KMS-11 (cell line): ENCODE measurements around the gene BTG3.

ENCODE experiments used
- H2AFZ ChIP-seq: fragments of 200-600 bp; sonication (generic); 2 replicates; pipeline ENCODE4 v1.6.1; 2016; ENCODE audit warnings: antibody characterized with exemption, mixed run types, low read depth
- H3K27ac ChIP-seq: fragments of 200-600 bp; sonication (generic); 2 replicates; pipeline ENCODE4 v1.6.1; 2016; ENCODE audit warnings: mild to moderate bottlenecking, mixed run types
- H3K27me3 ChIP-seq: fragments of 200-600 bp; sonication (generic); 2 replicates; pipeline ENCODE4 v1.6.1; 2017; ENCODE audit warnings: mild to moderate bottlenecking, low read depth, mixed run types, moderate library complexity; ENCODE audit not compliant: insufficient read depth
- H3K36me3 ChIP-seq: fragments of 200-600 bp; sonication (generic); 2 replicates; pipeline ENCODE4 v1.6.1; 2017; ENCODE audit warnings: mild to moderate bottlenecking, mixed run types; ENCODE audit not compliant: insufficient read depth
- H3K4me1 ChIP-seq: fragments of 200-600 bp; sonication (generic); 2 replicates; pipeline ENCODE4 v1.6.1; 2016; ENCODE audit warnings: mild to moderate bottlenecking, low read depth, mixed run types; ENCODE audit not compliant: poor library complexity, severe bottlenecking
- H3K4me2 ChIP-seq: fragments of 200-600 bp; sonication (generic); 2 replicates; pipeline ENCODE4 v1.7.0; 2016; ENCODE audit warnings: mild to moderate bottlenecking, mixed run types
- H3K4me3 ChIP-seq: fragments of 200-600 bp; sonication (generic); IDR thresholded peaks from 2 replicates; pipeline ENCODE4 v1.6.1; 2017; ENCODE audit warnings: low read depth, low read length, mixed read lengths; ENCODE audit not compliant: insufficient read depth
- H3K79me2 ChIP-seq: fragments of 200-600 bp; sonication (generic); 2 replicates; pipeline ENCODE4 v1.6.1; 2016; ENCODE audit warnings: low read depth, mixed run types; ENCODE audit not compliant: insufficient read depth
- H3K9ac ChIP-seq: fragments of 200-600 bp; sonication (generic); 2 replicates; pipeline ENCODE4 v1.6.1; 2016; ENCODE audit warnings: mild to moderate bottlenecking, mixed run types
- H4K20me1 ChIP-seq: fragments of 200-600 bp; sonication (generic); 2 replicates; pipeline ENCODE4 v1.6.1; 2016; ENCODE audit warnings: mild to moderate bottlenecking, mixed run types; ENCODE audit not compliant: insufficient read depth
- CTCF ChIP-seq: fragments of 200-600 bp; sonication (generic); conservative IDR thresholded peaks from 2 replicates; pipeline ENCODE4 v1.6.1; 2017; ENCODE audit warnings: low read depth, mild to moderate bottlenecking, antibody characterized with exemption, low read length, moderate library complexity, mixed read lengths

The BTG3 gene

GRCh38 chr21:17597680-17598079 is 15.0 kb downstream of the BTG3 start:
- Histone ChIP-seq H3K27me3 (no peaks in the 10 kb centered on the region), H3K27ac (no peak overlapping the region), H3K4me3 (no peak overlapping the region), H3K4me2 (no peak overlapping the region), H3K9ac (no peak overlapping the region), H3K4me1 (no peaks in the 10 kb centered on the region), H3K36me3 (peaks cover 21% of the 10 kb centered on the region), H3K79me2 (peaks cover 11% of the 10 kb centered on the region; the same call in 1 of the 2 replicates), H2AFZ (no peak overlapping the region), H4K20me1 (0 out of 2 replicates have a peak, but pooled peaks cover 3% of the 10 kb centered on the region)
- no peak for TF ChIP-seq CTCF

GRCh38 chr21:17590430-17590829 is 22.3 kb downstream of the BTG3 start:
- H2AFZ ChIP-seq, result no peak overlapping the region
- no peak overlapping the region for H3K4me2 ChIP-seq
- no peaks in the 10 kb centered on the region for H3K79me2 ChIP-seq
- H3K4me3 ChIP-seq, result no peak overlapping the region
- no peaks in the 10 kb centered on the region; the same call in 1 of the 2 replicates for H3K36me3 ChIP-seq
- no peaks in the 10 kb centered on the region for H3K27me3 ChIP-seq
- TF ChIP-seq CTCF, result no peak
- no peak overlapping the region for H3K9ac ChIP-seq
- 0 out of 2 replicates have a peak, but pooled peaks cover 3% of the 10 kb centered on the region for H4K20me1 ChIP-seq
- no peak overlapping the region for H3K27ac ChIP-seq
- H3K4me1 ChIP-seq, result no peaks in the 10 kb centered on the region

- peak; percentile 69 for TF ChIP-seq CTCF
- H2AFZ ChIP-seq, result no peak overlapping the region
- no peaks in the 10 kb centered on the region for H3K4me1 ChIP-seq
Observed at GRCh38 chr21:17585875-17586450, 26.7 kb downstream of the BTG3 start.

GRCh38 chr21:17583898-17584297 is 28.8 kb downstream of the BTG3 start:
- H3K4me3 ChIP-seq, result no peak overlapping the region
- no peak overlapping the region for H3K9ac ChIP-seq
- H3K27me3 ChIP-seq, result no peaks in the 10 kb centered on the region
- no peaks in the 10 kb centered on the region for H3K79me2 ChIP-seq
- no peaks in the 10 kb centered on the region for H3K4me1 ChIP-seq
- H3K36me3 ChIP-seq, result no peaks in the 10 kb centered on the region
- no peak for TF ChIP-seq CTCF
- no peak overlapping the region for H3K4me2 ChIP-seq
- no peaks in the 10 kb centered on the region for H4K20me1 ChIP-seq
- H3K27ac ChIP-seq, result no peak overlapping the region
- H2AFZ ChIP-seq, result no peak overlapping the region

More at GRCh38 chr21:17585875-17586450, 26.7 kb downstream of the BTG3 start:
- no peak overlapping the region for H3K4me2 ChIP-seq
- H3K27me3 ChIP-seq, result no peaks in the 10 kb centered on the region
- H3K9ac ChIP-seq, result no peak overlapping the region
- no peaks in the 10 kb centered on the region for H4K20me1 ChIP-seq
- no peak overlapping the region for H3K4me3 ChIP-seq
- H3K27ac ChIP-seq, result no peak overlapping the region
- H3K36me3 ChIP-seq, result no peaks in the 10 kb centered on the region
- H3K79me2 ChIP-seq, result no peaks in the 10 kb centered on the region
